HFF-Myc (cell line): ENCODE measurements around the gene MPST.

Experiments
- DNase-seq: peaks from one replicate; pipeline ENCODE4 v3.0.0-alpha.2; 2011; ENCODE audit warnings: low read depth; ENCODE audit errors: extremely low read depth
- H3K4me3 ChIP-seq: replicated peaks from 2 replicates; pipeline ENCODE4 v1.5.1; 2011; ENCODE audit warnings: low read depth, mild to moderate bottlenecking, control low read depth, low read length
- CTCF ChIP-seq: IDR thresholded peaks from 2 replicates; pipeline ENCODE4 v1.5.1; 2012; ENCODE audit warnings: mild to moderate bottlenecking, low read depth, low read length, control low read depth; ENCODE audit errors: missing control alignments

The MPST gene

GRCh38 chr22:37061611-37062375 lies 42.3 kb downstream of the MPST start:
- TF ChIP-seq CTCF: no peak
- H3K4me3 ChIP-seq: no peak overlapping the region
- DNase-seq: no peak

GRCh38 chr22:37062376-37062675 lies 42.8 kb downstream of the MPST start:
- TF ChIP-seq CTCF: no peak
- no peak overlapping the region for H3K4me3 ChIP-seq
- no peak for DNase-seq

GRCh38 chr22:37062702-37063381 lies 43.3 kb downstream of the MPST start:
- no peak overlapping the region for H3K4me3 ChIP-seq
- no peak for TF ChIP-seq CTCF
- no peak for DNase-seq

GRCh38 chr22:37063431-37064420 lies 44.2 kb downstream of the MPST start:
- no peak for TF ChIP-seq CTCF
- DNase-seq: no peak

GRCh38 chr22:37064553-37064952 lies 45.0 kb downstream of the MPST start:
- no peak overlapping the region for H3K4me3 ChIP-seq
- no peak for TF ChIP-seq CTCF
- no peak for DNase-seq

More at GRCh38 chr22:37063431-37064420, 44.2 kb downstream of the MPST start:
- no peak overlapping the region for H3K4me3 ChIP-seq

- H3K4me3 ChIP-seq: no peak overlapping the region
- no peak for TF ChIP-seq CTCF
- DNase-seq: no peak
Observed at GRCh38 chr22:37065180-37065579, 45.6 kb downstream of the MPST start.
